ENCODE measurements around the gene RBM19. TPM values are rescaled to one million over a fixed set of nuclear protein-coding genes. Genes with fewer than 3 reads are reported as not detected.

RBM19 gene
- total RNA-seq, 1 experiment from 2014 or later = 29.2 TPM

DNA sequence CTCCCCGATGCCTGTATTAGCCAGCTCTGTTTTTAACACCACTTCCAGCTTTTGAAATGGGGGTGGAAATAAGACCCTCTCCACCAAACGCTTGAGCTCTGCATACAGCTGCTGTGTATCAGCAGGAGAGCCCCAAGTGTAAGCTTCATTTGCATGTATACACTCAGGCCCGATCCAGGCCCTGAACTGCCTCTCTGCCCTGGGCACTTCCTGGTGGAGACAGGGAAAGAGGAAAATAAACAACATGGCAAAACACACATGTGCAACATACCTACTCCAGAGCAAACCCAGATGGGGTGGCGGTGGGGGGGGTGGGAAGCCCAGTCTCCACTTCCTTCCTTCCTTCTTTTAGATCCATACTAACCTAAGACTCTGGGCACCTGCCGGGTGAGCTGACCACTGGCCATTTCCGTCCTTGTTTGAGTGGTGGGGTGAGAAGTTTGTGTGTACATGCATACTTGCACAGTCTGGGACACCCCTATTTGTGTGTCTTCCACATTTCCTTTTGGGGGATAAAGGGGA, 55.3 kb downstream of the RBM19 start:
- TF ChIP-seq, protein P1, sequence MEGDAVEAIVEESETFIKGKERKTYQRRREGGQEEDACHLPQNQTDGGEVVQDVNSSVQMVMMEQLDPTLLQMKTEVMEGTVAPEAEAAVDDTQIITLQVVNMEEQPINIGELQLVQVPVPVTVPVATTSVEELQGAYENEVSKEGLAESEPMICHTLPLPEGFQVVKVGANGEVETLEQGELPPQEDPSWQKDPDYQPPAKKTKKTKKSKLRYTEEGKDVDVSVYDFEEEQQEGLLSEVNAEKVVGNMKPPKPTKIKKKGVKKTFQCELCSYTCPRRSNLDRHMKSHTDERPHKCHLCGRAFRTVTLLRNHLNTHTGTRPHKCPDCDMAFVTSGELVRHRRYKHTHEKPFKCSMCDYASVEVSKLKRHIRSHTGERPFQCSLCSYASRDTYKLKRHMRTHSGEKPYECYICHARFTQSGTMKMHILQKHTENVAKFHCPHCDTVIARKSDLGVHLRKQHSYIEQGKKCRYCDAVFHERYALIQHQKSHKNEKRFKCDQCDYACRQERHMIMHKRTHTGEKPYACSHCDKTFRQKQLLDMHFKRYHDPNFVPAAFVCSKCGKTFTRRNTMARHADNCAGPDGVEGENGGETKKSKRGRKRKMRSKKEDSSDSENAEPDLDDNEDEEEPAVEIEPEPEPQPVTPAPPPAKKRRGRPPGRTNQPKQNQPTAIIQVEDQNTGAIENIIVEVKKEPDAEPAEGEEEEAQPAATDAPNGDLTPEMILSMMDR (IDR thresholded peaks at IDR 0.05; ENCODE audit: unreplicated experiment) = no peak
- Mint-ChIP-seq H3K9me3 (ENCODE audit: unreplicated experiment) (peaks cover 4% of the 10 kb centered on the region), H3K4me1 (ENCODE audit: insufficient read depth, unreplicated experiment) (no peaks in the 10 kb centered on the region), H3K4me3 (ENCODE audit: unreplicated experiment) (no peak overlapping the region), H3K27ac (ENCODE audit: low read depth, unreplicated experiment) (no peak overlapping the region), H3K36me3 (ENCODE audit: insufficient read depth, unreplicated experiment) (peaks cover 23% of the 10 kb centered on the region), H3K27me3 (ENCODE audit: insufficient read depth, unreplicated experiment) (no peaks in the 10 kb centered on the region)
- POLR2A ChIA-PET = no interaction called here
- BruUV-seq (replicated peaks) = no TSS peak
- no peak for DNase-seq (ENCODE audit: unreplicated experiment)
- CTCF ChIA-PET = interaction anchor here (0.5 to 1.1 kb wide), 9 partner anchors 13 to 535 kb away, joined by 3 to 6 read pairs (median 3); no protein-coding TSS in a partner anchor
- intact Hi-C loops (cut with micrococcal nuclease) = no loop called here

DNA sequence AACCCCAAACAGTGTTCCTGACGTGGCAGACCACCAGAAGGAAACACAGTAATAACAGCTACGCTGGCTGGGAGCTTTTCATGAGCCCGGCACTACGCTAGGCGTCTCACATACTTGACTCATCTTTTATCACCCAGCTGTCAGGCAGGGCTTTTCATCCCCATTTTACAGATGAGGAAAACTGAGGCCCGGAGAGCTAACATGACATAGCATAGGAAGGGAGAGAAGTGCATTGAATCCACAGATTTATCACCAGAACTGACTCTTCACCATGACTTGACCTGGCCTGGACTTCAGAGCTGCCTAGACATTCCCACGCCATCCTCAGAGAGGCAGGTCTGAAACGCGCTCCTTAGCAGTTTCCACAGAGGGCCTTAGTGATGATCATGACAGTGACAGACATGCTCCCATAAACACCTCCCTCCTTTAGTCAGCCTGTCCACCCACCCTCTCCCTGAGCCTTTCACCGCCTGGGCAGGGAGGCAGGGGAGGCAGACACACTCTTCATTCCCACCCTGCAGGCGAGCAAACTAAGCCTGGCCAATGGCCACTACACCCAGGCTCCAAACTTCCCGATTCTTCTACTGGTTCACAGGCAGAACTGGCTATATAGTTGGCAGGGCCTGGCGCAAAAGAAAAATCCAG, 56.2 kb downstream of the RBM19 start:
- TF ChIP-seq, protein P1 (IDR thresholded peaks at IDR 0.05; ENCODE audit: unreplicated experiment) = no peak
- Mint-ChIP-seq H3K4me1 (ENCODE audit: insufficient read depth, unreplicated experiment) (no peaks in the 10 kb centered on the region), H3K9me3 (ENCODE audit: unreplicated experiment) (peaks cover 6% of the 10 kb centered on the region), H3K27ac (ENCODE audit: low read depth, unreplicated experiment) (no peak overlapping the region), H3K36me3 (ENCODE audit: insufficient read depth, unreplicated experiment) (peaks cover 22% of the 10 kb centered on the region), H3K4me3 (ENCODE audit: unreplicated experiment) (no peak overlapping the region), H3K27me3 (ENCODE audit: insufficient read depth, unreplicated experiment) (no peaks in the 10 kb centered on the region)
- intact Hi-C loops (cut with micrococcal nuclease) = no loop called here
- DNase-seq (ENCODE audit: unreplicated experiment) = no peak
- ChIA-PET CTCF (interaction anchor here (0.5 to 1.7 kb wide), 9 partner anchors 8 to 598 kb away, joined by 3 to 4 read pairs (median 4); no protein-coding TSS in a partner anchor), POLR2A (no interaction called here)
- BruUV-seq (replicated peaks) = no TSS peak

DNA sequence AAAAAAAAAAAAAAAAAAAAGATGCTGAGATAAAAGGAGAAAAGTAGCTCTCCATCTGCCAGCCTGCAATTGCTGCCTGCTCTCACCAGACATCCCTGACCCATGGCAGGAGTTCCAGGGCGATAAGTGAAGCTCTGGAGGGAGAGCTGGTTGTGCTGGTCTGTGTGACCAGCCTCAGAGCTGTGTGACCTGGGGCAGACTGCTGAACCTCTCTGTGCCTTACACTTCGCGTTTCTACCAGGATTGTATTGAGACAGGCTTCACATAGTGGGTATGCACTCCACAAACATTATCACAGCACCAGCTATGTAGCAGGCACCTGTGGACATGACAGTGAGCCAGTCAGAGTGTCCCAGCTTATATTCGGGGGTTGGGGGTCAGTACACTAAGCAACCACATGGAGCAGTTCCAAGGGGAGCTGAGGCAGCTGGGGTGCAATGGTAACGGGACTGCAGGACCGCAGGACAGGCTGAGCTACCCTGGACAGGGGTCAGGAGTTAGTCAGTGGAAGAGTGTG, 57.5 kb downstream of the RBM19 start:
- no peak overlapping the region for H3K27ac Mint-ChIP-seq (ENCODE audit: low read depth, unreplicated experiment)
- TF ChIP-seq, protein P1 (IDR thresholded peaks at IDR 0.05; ENCODE audit: unreplicated experiment) = no peak
- peaks cover 28% of the 10 kb centered on the region for H3K36me3 Mint-ChIP-seq (ENCODE audit: insufficient read depth, unreplicated experiment)
- intact Hi-C loops (cut with micrococcal nuclease) = no loop called here
- POLR2A ChIA-PET = interaction anchor here (0.6 kb wide), 1 partner anchor 581 kb away, joined by 4 read pairs; no protein-coding TSS in a partner anchor
- no peaks in the 10 kb centered on the region for H3K4me1 Mint-ChIP-seq (ENCODE audit: insufficient read depth, unreplicated experiment)
- H3K27me3 Mint-ChIP-seq (ENCODE audit: insufficient read depth, unreplicated experiment) = no peaks in the 10 kb centered on the region
- CTCF ChIA-PET = interaction anchor here (0.6 to 1.7 kb wide), 9 partner anchors 9 to 602 kb away, joined by 3 to 7 read pairs (median 4); no protein-coding TSS in a partner anchor
- no TSS peak for BruUV-seq (replicated peaks)
- no peak for DNase-seq (ENCODE audit: unreplicated experiment)
- H3K4me3 Mint-ChIP-seq (ENCODE audit: unreplicated experiment) = no peak overlapping the region
- peaks cover 6% of the 10 kb centered on the region for H3K9me3 Mint-ChIP-seq (ENCODE audit: unreplicated experiment)

DNA sequence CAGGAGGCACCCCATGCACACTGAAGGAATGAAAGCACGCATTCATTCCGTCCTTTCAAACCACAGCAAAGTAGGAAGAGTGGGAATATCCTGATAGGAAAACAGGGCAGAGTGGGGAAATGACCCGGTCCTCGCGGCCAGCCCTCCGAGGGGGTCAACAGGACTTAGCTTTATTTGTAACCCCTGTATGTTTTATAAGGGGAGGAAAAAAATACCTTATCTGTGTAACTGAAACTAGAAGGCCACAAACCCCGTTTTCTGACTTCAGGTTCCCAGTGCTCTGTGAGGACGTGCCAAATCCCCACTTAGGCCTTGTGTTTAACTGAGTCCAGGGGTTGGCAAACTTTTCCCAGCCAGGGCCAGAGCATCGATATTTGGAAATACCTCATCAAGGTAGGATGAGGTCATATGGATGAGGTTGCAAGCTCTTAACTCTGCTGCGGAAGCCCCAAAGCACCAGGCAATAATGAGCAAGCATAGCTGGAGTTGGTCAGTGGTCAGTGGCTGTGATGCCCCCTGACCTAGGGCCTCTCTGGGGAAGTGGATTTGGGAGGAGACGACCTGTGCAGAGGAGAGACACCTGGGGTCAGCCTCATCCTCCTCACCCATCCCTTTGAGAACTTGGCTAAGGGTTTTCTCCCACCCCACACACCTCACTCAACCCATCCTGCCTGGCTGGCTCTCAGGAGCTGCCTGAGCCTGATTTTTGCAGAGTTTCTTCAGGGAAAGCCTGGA, 58.5 kb downstream of the RBM19 start:
- no TSS peak for BruUV-seq (replicated peaks)
- H3K4me1 Mint-ChIP-seq (ENCODE audit: insufficient read depth, unreplicated experiment) = no peaks in the 10 kb centered on the region
- CTCF ChIA-PET = interaction anchor here (1.1 kb wide), 1 partner anchor 41 kb away, joined by 6 read pairs; no protein-coding TSS in a partner anchor
- no peaks in the 10 kb centered on the region for H3K27me3 Mint-ChIP-seq (ENCODE audit: insufficient read depth, unreplicated experiment)
- peaks cover 6% of the 10 kb centered on the region for H3K9me3 Mint-ChIP-seq (ENCODE audit: unreplicated experiment)
- DNase-seq (ENCODE audit: unreplicated experiment) = no peak
- intact Hi-C loops (cut with micrococcal nuclease) = no loop called here
- POLR2A ChIA-PET = no interaction called here
- peaks cover 34% of the 10 kb centered on the region for H3K36me3 Mint-ChIP-seq (ENCODE audit: insufficient read depth, unreplicated experiment)
- H3K4me3 Mint-ChIP-seq (ENCODE audit: unreplicated experiment) = no peak overlapping the region
- no peak overlapping the region for H3K27ac Mint-ChIP-seq (ENCODE audit: low read depth, unreplicated experiment)
- TF ChIP-seq, protein P1 (IDR thresholded peaks at IDR 0.05; ENCODE audit: unreplicated experiment) = no peak
